Panc1 (cell line): Measurements from ENCODE around the gene ADAMTS1. TPM values are rescaled to one million over a fixed set of nuclear protein-coding genes. Genes with fewer than 3 reads are reported as not detected.

Experiments
- ATAC-seq: fragments of 200-7000 bp; cut with Tn5 transposase; 2 replicates; pipeline ENCODE4 v1.9.1; 2020; ENCODE audit warnings: mild to moderate bottlenecking, moderate library complexity
- BruUV-seq: library from RNA; stranded (reverse); fragments of 400-500 nt; replicated peaks from 2 replicates; lab custom pipeline; 2021; lab: Mats Ljungman, UMichigan
- CTCF ChIA-PET: fragments of 300-600 bp; sonication (Branson Sonifier 250); formaldehyde crosslinking; loops from one replicate; lab custom pipeline; 2022; ENCODE audit warnings: antibody characterized with exemption; lab: Charles Lee
- POLR2A ChIA-PET: fragments of 300-600 bp; sonication (Branson Sonifier 250); formaldehyde crosslinking; loops from one replicate; lab custom pipeline; 2022; ENCODE audit warnings: antibody characterized with exemption; lab: Charles Lee
- DNase-seq: peaks from one replicate; pipeline ENCODE4 v3.0.0-alpha.2; 2010; ENCODE audit warnings: low read depth, low spot score
- H3K27ac ChIP-seq: 2 replicates; pipeline ENCODE4 v1.5.1; 2011; ENCODE audit warnings: mild to moderate bottlenecking, low read length, inconsistent platforms
- H3K27me3 ChIP-seq: fragments of 200-500 bp; sonication (Bioruptor generic); 2 replicates; pipeline ENCODE4 v1.6.0; 2014; ENCODE audit warnings: low read length, inconsistent platforms; ENCODE audit not compliant: control insufficient read depth, insufficient read depth
- H3K36me3 ChIP-seq: fragments of 200-500 bp; sonication (Bioruptor generic); 2 replicates; pipeline ENCODE4 v1.5.1; 2014; ENCODE audit warnings: inconsistent platforms, mild to moderate bottlenecking, low read length, moderate library complexity; ENCODE audit not compliant: control insufficient read depth, insufficient read depth
- H3K4me1 ChIP-seq: 2 replicates; pipeline ENCODE4 v1.5.1; 2011; ENCODE audit warnings: inconsistent platforms, mild to moderate bottlenecking, low read length, moderate library complexity; ENCODE audit not compliant: control insufficient read depth, insufficient read depth
- H3K4me3 ChIP-seq, 2 experiments: 2 replicates each; pipeline ENCODE4 v1.5.1; 2011 to 2012; ENCODE audit warnings: low read depth in 2 of 2, low read length in 2 of 2, mild to moderate bottlenecking in 2 of 2, inconsistent platforms in 1 of 2, moderate library complexity in 1 of 2
- H3K9me3 ChIP-seq: fragments of 200-500 bp; sonication (Bioruptor generic); 2 replicates; pipeline ENCODE4 v1.5.1; 2014; ENCODE audit warnings: low read depth, mild to moderate bottlenecking, inconsistent platforms, low read length, moderate library complexity; ENCODE audit not compliant: control insufficient read depth, insufficient read depth
- POLR2AphosphoS5 ChIP-seq: IDR thresholded peaks from 2 replicates; pipeline ENCODE4 v1.6.1; 2012; ENCODE audit warnings: mild to moderate bottlenecking, low read depth, low read length, moderate library complexity
- SIN3A ChIP-seq: IDR thresholded peaks from 2 replicates; pipeline ENCODE4 v1.6.1; 2012; ENCODE audit warnings: low read depth, mild to moderate bottlenecking, low read length, moderate library complexity, borderline replicate concordance; ENCODE audit not compliant: insufficient read depth
- TCF7L2 ChIP-seq: IDR thresholded peaks from 2 replicates; pipeline ENCODE4 v1.6.1; 2011; ENCODE audit warnings: mild to moderate bottlenecking, low read depth, low read length, inconsistent platforms
- in situ Hi-C: cut with HindIII; loops from 2 replicates; pipeline ENCODE4 v1.10.0; 2016; ENCODE audit warnings: low sequenced_read_pairs, low pct_unique_long_range_greater_than_20kb
- intact Hi-C: fragments of 100-400 bp; cut with micrococcal nuclease; formaldehyde crosslinking; loops from one replicate; pipeline ENCODE4 v1.10.0; 2022; ENCODE audit not compliant: unreplicated experiment
- total RNA-seq: library from RNA; stranded (reverse); gene quantifications from one replicate; pipeline ENCODE4 v1.2.1, GENCODE V29; 2021; ENCODE audit not compliant: unreplicated experiment
- TF ChIP-seq, protein P1 (sequence below), 2 experiments: IDR thresholded peaks; 2 replicates each; pipeline ENCODE4 v1.6.1; 2011 to 2012; ENCODE audit warnings: low read depth in 2 of 2, control low read depth in 1 of 2, low read length in 1 of 2, mild to moderate bottlenecking in 1 of 2, moderate library complexity in 1 of 2; ENCODE audit not compliant: insufficient read depth in 1 of 2
- TF ChIP-seq, protein P2 (sequence below): fragments of 450-650 bp; IDR thresholded peaks from 2 replicates; pipeline ENCODE4 v1.5.1; 2017; ENCODE audit warnings: mild to moderate bottlenecking

The ADAMTS1 gene
- total RNA-seq, 1 experiment from 2014 or later, result 3.3 TPM

- ATAC-seq, result no peak
- BruUV-seq, result no TSS peak
Measured at GRCh38 chr21:26877018-26877417, 31.8 kb upstream of the ADAMTS1 start.

DNA sequence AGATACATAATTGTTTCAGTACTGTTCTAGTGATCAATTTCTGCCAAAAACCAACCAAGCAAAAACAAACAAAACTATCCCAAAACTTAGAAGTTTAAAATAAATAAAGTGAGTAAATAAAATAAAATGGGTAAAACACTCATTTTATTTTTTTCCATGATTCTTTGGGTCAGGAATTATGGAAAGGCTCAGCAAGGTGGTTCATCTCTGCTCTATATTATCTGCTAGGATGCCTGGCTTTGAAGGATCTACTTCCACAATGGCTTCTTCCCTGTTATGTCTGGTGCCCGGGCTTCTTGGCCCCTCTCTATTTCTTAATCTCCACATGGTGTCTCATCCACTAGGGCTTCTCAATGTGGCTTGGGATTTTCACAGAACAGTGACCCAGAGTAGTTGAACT, 29.1 kb upstream of the ADAMTS1 start:
- BruUV-seq, result no TSS peak
- in situ Hi-C loops (no loop called here), intact Hi-C loops (no loop called here)
- Histone ChIP-seq H3K36me3 (no peaks in the 10 kb centered on the region), H3K4me1 (no peaks in the 10 kb centered on the region), H3K27ac (no peak overlapping the region), H3K27me3 (no peaks in the 10 kb centered on the region), H3K4me3 (no peak overlapping the region), H3K9me3 (no peaks in the 10 kb centered on the region)
- DNase-seq (no peak), ATAC-seq (no peak)
- ChIA-PET CTCF (no interaction called here), POLR2A (no interaction called here)
- TF ChIP-seq, protein P1, sequence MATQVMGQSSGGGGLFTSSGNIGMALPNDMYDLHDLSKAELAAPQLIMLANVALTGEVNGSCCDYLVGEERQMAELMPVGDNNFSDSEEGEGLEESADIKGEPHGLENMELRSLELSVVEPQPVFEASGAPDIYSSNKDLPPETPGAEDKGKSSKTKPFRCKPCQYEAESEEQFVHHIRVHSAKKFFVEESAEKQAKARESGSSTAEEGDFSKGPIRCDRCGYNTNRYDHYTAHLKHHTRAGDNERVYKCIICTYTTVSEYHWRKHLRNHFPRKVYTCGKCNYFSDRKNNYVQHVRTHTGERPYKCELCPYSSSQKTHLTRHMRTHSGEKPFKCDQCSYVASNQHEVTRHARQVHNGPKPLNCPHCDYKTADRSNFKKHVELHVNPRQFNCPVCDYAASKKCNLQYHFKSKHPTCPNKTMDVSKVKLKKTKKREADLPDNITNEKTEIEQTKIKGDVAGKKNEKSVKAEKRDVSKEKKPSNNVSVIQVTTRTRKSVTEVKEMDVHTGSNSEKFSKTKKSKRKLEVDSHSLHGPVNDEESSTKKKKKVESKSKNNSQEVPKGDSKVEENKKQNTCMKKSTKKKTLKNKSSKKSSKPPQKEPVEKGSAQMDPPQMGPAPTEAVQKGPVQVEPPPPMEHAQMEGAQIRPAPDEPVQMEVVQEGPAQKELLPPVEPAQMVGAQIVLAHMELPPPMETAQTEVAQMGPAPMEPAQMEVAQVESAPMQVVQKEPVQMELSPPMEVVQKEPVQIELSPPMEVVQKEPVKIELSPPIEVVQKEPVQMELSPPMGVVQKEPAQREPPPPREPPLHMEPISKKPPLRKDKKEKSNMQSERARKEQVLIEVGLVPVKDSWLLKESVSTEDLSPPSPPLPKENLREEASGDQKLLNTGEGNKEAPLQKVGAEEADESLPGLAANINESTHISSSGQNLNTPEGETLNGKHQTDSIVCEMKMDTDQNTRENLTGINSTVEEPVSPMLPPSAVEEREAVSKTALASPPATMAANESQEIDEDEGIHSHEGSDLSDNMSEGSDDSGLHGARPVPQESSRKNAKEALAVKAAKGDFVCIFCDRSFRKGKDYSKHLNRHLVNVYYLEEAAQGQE (IDR thresholded peaks at IDR 0.05; ENCODE audit: insufficient read depth in 1 of 2, low read depth in 2 of 2, low read length in 1 of 2), result no peak
- TF ChIP-seq, protein P2, sequence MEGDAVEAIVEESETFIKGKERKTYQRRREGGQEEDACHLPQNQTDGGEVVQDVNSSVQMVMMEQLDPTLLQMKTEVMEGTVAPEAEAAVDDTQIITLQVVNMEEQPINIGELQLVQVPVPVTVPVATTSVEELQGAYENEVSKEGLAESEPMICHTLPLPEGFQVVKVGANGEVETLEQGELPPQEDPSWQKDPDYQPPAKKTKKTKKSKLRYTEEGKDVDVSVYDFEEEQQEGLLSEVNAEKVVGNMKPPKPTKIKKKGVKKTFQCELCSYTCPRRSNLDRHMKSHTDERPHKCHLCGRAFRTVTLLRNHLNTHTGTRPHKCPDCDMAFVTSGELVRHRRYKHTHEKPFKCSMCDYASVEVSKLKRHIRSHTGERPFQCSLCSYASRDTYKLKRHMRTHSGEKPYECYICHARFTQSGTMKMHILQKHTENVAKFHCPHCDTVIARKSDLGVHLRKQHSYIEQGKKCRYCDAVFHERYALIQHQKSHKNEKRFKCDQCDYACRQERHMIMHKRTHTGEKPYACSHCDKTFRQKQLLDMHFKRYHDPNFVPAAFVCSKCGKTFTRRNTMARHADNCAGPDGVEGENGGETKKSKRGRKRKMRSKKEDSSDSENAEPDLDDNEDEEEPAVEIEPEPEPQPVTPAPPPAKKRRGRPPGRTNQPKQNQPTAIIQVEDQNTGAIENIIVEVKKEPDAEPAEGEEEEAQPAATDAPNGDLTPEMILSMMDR, result no peak
- TF ChIP-seq POLR2AphosphoS5 (no peak), TCF7L2 (no peak), SIN3A (no peak)

More at GRCh38 chr21:26877018-26877417, 31.8 kb upstream of the ADAMTS1 start:
- no peak for DNase-seq
- TF ChIP-seq, protein P2, result no peak
- TF ChIP-seq SIN3A, result no peak
- no peak for TF ChIP-seq TCF7L2
- no peak for TF ChIP-seq POLR2AphosphoS5
- TF ChIP-seq, protein P1 (IDR thresholded peaks at IDR 0.05; ENCODE audit: insufficient read depth in 1 of 2, low read depth in 2 of 2, low read length in 1 of 2), result no peak
- intact Hi-C loops, result no loop called here
- POLR2A ChIA-PET, result no interaction called here
- in situ Hi-C loops, result no loop called here
- no peaks in the 10 kb centered on the region for H3K36me3 ChIP-seq
- CTCF ChIA-PET, result no interaction called here
- H3K27me3 ChIP-seq, result no peaks in the 10 kb centered on the region
- H3K4me1 ChIP-seq, result no peaks in the 10 kb centered on the region
- H3K9me3 ChIP-seq, result no peaks in the 10 kb centered on the region
- no peak overlapping the region for H3K4me3 ChIP-seq
- no peak overlapping the region for H3K27ac ChIP-seq
